Measurements from ENCODE around the gene NDUFC2.

NDUFC2 gene

GRCh38 chr11:78025378-78025777 lies 54.3 kb downstream of the NDUFC2 start:
- DNase-seq (ENCODE audit: low spot score) (no peak), ATAC-seq (ENCODE audit: low read depth) (no peak)
- H3K4me1 ChIP-seq (ENCODE audit: insufficient read depth, poor library complexity, severe bottlenecking): peaks cover 10% of the 10 kb centered on the region
- H3K36me3 ChIP-seq (ENCODE audit: low read depth): no peaks in the 10 kb centered on the region
- no peak overlapping the region for H3K4me3 ChIP-seq (ENCODE audit: severe bottlenecking)
- no peaks in the 10 kb centered on the region for H3K27me3 ChIP-seq (ENCODE audit: insufficient read depth, poor library complexity, severe bottlenecking)
- no peak overlapping the region for H3K27ac ChIP-seq (ENCODE audit: poor library complexity, severe bottlenecking)
- TF ChIP-seq CTCF (IDR thresholded peaks at IDR 0.05; ENCODE audit: poor library complexity, severe bottlenecking): no peak
- no peaks in the 10 kb centered on the region for H3K9me3 ChIP-seq (ENCODE audit: severe bottlenecking)

- H3K27ac ChIP-seq (ENCODE audit: poor library complexity, severe bottlenecking): peak overlapping the region; percentile 43
- H3K4me3 ChIP-seq (ENCODE audit: severe bottlenecking): peak overlapping the region; percentile 50
These were observed 56.2 kb downstream of the NDUFC2 start for GRCh38 chr11:78023426-78023825.

GRCh38 chr11:78022397-78023396 lies 57.0 kb downstream of the NDUFC2 start, which contains the start of gene KCTD14:
Gene KCTD14 (minus strand): TSS chr11:78023276. CDS start chr11:78023249, 27 bp downstream.
- Histone ChIP-seq H3K27ac (ENCODE audit: poor library complexity, severe bottlenecking) (peak within 1 kb of the TSS; percentile 43), H3K36me3 (ENCODE audit: low read depth) (peaks cover 3% of the 10 kb centered on the region; the same call in 1 of the 2 replicates), H3K27me3 (ENCODE audit: insufficient read depth, poor library complexity, severe bottlenecking) (no peaks in the 10 kb centered on the region), H3K9me3 (ENCODE audit: severe bottlenecking) (no peaks in the 10 kb centered on the region), H3K4me3 (ENCODE audit: severe bottlenecking) (peak within 1 kb of the TSS; percentile 50), H3K4me1 (ENCODE audit: insufficient read depth, poor library complexity, severe bottlenecking) (peaks cover 5% of the 10 kb centered on the region)
- ATAC-seq (ENCODE audit: low read depth) (peak; percentile 85), DNase-seq (ENCODE audit: low spot score) (peak; percentile 65)
- no peak for TF ChIP-seq CTCF (IDR thresholded peaks at IDR 0.05; ENCODE audit: poor library complexity, severe bottlenecking)

More at GRCh38 chr11:78023426-78023825, 56.2 kb downstream of the NDUFC2 start:
- Histone ChIP-seq H3K36me3 (ENCODE audit: low read depth) (peaks cover 3% of the 10 kb centered on the region; the same call in 1 of the 2 replicates), H3K27me3 (ENCODE audit: insufficient read depth, poor library complexity, severe bottlenecking) (no peaks in the 10 kb centered on the region), H3K4me1 (ENCODE audit: insufficient read depth, poor library complexity, severe bottlenecking) (peaks cover 11% of the 10 kb centered on the region), H3K9me3 (ENCODE audit: severe bottlenecking) (no peaks in the 10 kb centered on the region)
- no peak for TF ChIP-seq CTCF (IDR thresholded peaks at IDR 0.05; ENCODE audit: poor library complexity, severe bottlenecking)
- DNase-seq (ENCODE audit: low spot score) (no peak), ATAC-seq (ENCODE audit: low read depth) (no peak)

- Histone ChIP-seq H3K9me3 (ENCODE audit: severe bottlenecking) (no peaks in the 10 kb centered on the region), H3K4me1 (ENCODE audit: insufficient read depth, poor library complexity, severe bottlenecking) (peaks cover 5% of the 10 kb centered on the region), H3K4me3 (ENCODE audit: severe bottlenecking) (no peak overlapping the region), H3K36me3 (ENCODE audit: low read depth) (peaks cover 3% of the 10 kb centered on the region; the same call in 1 of the 2 replicates), H3K27me3 (ENCODE audit: insufficient read depth, poor library complexity, severe bottlenecking) (no peaks in the 10 kb centered on the region), H3K27ac (ENCODE audit: poor library complexity, severe bottlenecking) (peak overlapping the region; percentile 43)
- TF ChIP-seq CTCF (IDR thresholded peaks at IDR 0.05; ENCODE audit: poor library complexity, severe bottlenecking): no peak
- DNase-seq (ENCODE audit: low spot score) (no peak), ATAC-seq (ENCODE audit: low read depth) (no peak)
These were observed 58.1 kb downstream of the NDUFC2 start for GRCh38 chr11:78021611-78022010.
